GM18909 (cell line): ENCODE results near the gene PRPSAP1.
"Not testable (repeated sequence)": the region's sequence is repeated elsewhere in the genome, so short reads cannot be mapped to it uniquely, and the experiment has no call there.

ENCODE experiments used
- ATAC-seq: cut with Tn5 transposase; IDR thresholded peaks from one replicate; pipeline ENCODE4 v1.9.1; 2021; ENCODE audit warnings: mild to moderate bottlenecking; ENCODE audit not compliant: unreplicated experiment, poor library complexity

PRPSAP1 gene

DNA sequence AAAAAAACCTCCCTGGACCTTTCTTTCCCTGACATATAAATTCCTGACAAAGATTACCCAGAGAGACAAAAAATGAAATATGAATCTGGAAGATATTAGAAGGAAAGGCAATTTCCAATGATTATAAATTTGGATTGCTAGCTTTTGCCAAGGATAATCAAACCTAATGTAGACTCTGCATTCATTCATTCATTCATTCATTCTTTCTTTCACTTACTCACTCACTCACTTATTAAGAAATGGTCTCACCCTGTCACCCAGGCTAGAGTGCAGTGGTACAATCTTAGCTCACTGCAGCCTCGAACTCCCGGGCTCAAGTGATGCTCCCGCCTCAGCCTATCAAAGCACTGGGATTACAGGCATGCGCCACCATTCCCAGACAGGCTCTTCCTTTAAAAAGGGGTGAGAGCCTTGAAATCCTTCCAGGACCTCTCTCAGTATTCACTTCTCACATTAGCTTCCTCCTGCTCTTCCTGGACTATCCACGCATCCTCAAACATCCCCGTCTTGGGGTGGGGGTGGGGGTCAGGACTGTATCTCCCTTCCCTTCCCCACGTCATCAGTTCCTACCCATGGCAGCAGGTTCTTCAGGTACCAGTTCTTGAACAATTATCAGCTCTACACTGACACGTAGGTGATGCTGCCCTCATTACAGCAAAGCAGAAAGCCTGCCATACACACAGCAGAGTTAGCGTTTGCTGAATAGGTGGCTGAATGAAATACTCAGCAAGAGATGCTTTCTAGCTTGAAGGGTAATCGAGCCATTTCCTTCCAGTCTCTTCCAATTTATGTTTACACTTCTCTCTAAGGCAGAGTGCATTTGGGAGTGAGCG is 19.8 kb downstream of the PRPSAP1 start:
- no peak for ATAC-seq

DNA sequence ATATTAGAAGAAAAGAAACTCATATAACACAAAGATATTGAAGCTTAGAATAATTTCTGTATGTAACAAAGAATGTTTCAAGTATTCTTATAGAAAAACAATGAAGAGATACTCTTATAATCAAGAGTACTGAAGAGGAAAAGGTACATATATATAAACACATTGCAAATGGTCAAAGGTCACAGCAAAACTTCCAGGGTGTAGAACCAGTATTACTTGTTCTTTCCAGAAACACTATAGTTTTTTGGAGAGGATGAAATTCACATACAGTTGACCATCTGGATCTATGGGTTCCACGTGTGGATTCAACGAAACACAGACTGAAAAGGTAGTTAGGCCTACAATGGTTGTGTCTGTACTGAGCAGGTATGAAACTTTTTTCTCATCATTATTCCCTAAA is 22.6 kb downstream of the PRPSAP1 start:
- no peak for ATAC-seq

DNA sequence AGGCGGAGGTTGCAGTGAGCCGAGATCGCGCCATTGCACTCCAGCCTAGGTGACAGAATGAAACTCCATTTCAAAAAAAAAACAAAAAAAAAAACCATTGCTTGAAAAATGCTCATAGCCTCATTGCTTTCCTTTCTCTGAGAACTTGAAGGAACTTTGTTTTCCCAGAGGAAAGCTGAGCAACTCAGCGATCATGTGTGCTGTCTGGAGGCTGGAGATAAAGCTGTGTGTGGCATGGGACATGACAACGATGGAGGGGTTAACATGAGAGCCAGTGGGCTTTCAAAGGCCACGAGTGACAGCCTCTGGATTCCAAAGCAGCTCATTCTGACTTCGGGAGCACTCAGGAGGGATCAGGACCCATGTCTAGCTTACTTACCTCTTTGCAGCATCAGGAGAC is 24.1 kb downstream of the PRPSAP1 start:
- no peak for ATAC-seq

DNA sequence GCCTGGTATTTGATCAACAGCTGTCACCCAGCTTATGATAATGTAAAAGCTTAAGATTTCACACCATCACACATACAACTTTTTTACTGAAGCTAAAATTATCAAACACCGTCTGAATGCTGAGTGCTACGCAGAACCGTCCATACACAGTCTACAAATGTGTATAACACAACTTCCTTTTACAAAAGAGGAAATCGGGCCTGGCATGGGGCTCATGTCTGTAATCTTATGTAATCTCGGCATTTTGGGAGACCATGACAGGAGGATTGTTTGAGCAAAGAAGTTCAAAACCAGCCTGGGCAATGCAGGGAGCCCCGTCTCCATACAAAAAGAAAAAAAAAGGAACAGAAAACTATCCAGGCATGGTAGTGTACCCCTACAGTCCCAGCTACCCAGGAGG is 26.0 kb downstream of the PRPSAP1 start:
- ATAC-seq, result no peak

DNA sequence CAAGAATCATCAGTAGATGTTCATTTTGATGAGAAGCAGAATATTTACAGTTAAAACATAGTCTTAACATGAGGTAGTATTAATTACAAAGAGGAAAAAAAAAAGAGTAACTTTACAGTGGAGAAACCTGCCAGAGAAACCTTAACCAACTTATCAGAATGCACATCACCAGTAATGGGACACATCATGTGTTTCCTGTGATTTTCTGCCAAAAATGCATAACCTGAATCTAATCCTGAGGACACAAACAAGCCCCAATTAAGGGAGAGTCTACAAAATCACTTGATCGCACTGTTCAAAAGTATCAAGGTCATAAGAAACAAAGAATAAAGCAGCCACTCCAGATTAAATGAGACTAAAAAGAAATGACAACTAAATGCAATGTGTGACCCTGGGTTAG is 27.4 kb downstream of the PRPSAP1 start:
- no peak for ATAC-seq

DNA sequence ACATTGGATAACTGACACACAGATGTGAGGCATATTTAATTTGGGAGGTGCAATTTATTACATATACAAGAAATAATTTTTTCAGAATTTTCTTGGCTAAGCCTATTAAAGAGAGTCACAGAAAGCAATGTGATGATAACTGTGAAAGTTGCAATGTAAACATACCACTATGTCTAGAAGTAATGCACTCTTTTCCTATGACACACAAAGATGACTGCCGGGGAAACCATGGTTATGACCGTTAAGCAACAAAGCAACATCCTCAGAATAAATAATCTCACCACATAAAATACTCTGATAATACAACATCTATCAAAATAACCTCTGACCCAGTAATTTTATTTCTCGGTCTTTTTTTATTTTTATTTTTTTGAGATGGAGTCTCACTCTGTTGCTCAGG is 35.1 kb downstream of the PRPSAP1 start:
- no peak for ATAC-seq

DNA sequence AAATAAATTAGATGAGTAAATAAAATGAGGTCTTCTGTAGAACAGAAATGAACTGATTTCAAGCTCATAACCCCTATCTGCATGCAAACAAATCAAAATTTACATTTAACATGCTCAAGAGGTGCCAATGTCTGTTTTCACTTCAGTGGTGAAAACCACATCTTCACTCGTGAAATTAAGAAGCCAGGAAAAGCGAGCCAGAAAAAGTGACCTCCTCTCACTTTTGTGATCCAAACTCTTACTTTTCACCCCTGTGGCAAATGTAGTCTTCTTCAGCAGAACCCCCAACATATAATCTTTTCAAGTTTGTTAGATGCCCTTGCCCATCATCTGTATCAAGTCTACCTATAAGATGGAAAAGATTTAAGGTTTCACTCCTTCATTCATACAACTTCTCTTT is 36.2 kb downstream of the PRPSAP1 start:
- ATAC-seq, result no peak

DNA sequence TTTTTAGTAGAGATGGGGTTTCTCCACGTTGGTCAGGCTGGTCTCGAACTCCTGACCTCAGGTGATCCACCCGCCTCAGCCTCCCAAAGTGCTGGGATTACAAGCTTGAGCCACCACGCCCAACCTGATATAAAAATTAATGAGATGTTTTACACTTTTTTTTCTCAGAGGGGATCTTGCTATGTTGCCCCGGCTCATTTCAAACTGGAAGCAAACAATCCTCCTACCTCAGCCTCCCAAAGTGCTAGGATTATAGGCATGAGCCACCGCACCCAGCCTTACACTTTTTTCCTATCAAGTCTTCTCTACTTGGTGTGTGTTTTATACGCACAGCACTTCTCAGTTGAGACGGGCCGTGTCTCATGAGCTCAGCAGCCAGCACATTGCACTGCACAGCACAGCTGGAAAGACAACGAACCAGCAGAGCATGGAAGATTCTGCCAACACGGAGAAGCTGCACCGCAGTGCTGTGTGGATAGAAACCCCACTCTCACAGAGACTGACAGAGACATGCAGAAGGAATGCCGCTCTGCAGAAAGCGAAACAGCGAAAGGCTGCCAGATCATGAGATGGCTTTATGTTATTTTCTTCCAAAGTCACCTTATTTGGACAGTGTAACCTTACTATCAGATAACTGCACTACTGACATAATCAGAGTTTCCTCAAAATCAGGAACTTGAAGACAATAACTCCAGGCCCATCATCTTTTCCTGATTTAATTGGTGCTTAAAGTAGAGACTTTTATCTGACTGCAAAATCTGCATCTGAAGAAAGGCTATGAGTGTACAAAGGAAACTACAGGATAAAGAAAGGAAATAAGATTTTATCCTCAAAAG is 39.1 kb downstream of the PRPSAP1 start:
- ATAC-seq, result no peak

DNA sequence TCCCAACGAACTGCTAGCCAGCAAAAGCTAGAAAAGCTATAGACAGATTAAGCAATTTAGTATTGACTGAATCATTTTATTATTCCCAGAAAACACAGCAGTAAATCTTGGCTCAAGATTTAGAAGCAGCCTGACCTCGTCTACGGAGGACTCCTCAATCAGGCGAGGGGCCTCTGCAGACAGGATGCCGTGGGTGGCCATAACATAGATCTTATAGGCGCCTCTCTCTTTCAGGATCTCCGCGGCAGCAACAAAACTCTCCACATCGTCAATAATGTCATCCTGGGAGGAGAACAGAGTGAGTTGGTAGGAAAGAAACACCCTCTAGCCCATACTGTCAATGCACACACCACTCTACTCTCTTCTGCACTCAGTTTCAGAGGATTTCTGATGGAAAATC is 41.0 kb downstream of the PRPSAP1 start:
- no peak for ATAC-seq

DNA sequence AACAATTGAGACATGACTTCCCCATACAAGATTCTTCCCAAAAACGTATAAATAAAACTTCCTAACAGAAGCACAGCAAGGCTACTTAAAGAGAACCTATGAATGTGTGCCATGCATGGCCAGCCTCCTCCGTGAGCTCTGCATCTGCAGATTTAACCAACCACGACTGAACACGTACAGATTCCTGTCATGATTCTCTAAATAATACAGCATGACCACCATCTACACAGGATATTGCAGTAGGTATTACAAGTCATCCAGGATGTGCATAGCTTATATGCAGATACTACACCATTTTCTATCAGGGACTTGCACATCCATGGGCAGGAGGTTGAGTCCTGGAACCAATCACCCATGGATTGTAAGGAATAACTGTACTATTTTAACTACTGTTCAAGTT is 44.3 kb downstream of the PRPSAP1 start:
- no peak for ATAC-seq

DNA sequence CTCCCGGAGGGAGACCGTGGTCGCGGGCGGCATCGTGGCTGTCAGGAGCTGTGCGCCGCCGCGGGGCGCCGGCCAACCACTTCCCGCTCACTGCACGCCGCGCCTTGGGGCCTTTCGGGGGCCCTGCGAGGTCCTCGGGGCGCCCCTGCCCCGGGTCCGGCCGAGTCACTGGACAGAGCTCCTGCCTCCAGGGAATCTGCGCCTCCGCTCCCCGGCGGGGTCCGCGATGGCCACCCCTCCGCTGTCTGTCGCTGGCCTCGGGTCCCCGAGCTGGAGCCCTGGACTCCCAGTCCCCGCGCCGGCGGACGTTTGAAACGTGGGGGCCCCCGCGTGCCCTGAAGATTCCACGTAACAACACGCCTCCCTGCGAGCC is 45.8 kb downstream of the PRPSAP1 start, which contains the start of gene QRICH2:
TSS of gene QRICH2 (minus strand) at position 311 of the 373 bp plus-strand sequence. CDS start at position 33, 278 bp downstream.
- no peak for ATAC-seq

DNA sequence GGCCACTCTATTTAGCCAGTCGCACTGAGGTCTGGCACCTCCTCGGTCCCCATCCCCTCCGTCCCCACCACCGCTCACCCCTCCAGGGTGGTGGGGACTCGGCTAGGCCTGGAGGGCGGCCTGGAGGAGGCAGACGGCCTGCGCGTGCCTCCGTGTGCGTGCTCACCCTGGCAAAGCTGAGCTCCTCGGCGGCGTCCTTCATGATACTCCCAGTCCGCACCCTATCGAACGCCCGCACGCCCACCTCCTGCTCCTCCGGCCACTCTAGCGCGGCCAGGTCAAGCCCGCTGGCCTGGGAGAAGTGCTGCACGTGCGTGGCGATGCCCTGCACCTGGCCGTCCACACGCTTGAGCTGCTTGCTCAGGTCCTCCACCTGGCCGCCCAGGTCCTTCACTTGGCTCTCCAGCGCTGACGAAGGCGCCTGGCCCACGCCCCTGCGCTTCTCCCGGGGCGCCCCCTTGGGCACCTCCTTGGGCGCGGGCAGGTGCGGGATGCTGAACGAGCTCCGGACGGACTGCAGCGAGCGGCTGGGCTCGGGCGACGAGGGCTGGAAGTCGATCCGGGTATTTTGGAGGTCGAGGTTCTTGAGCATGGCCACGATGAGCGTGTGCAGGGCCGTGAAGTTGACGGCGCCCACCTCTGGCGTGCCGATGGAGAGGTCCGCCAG is 46.3 kb downstream of the PRPSAP1 start:
- no peak for ATAC-seq

DNA sequence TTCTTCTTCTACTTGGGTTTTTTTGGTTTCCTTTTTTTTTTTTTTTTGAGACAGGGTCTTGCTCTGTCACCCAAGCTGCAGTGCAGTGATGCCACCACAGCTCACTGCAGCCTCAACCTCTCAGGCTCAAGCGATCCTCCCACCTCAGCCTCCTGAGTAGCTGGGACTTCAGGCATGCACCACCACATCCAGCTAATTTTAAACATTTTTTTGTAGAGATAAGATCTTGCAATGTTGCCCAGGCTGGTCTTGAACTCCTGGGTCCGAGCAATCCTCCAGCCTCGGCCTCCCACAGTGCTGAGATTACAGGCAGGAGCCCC is 48.6 kb downstream of the PRPSAP1 start:
- ATAC-seq, result not testable (repeated sequence)

DNA sequence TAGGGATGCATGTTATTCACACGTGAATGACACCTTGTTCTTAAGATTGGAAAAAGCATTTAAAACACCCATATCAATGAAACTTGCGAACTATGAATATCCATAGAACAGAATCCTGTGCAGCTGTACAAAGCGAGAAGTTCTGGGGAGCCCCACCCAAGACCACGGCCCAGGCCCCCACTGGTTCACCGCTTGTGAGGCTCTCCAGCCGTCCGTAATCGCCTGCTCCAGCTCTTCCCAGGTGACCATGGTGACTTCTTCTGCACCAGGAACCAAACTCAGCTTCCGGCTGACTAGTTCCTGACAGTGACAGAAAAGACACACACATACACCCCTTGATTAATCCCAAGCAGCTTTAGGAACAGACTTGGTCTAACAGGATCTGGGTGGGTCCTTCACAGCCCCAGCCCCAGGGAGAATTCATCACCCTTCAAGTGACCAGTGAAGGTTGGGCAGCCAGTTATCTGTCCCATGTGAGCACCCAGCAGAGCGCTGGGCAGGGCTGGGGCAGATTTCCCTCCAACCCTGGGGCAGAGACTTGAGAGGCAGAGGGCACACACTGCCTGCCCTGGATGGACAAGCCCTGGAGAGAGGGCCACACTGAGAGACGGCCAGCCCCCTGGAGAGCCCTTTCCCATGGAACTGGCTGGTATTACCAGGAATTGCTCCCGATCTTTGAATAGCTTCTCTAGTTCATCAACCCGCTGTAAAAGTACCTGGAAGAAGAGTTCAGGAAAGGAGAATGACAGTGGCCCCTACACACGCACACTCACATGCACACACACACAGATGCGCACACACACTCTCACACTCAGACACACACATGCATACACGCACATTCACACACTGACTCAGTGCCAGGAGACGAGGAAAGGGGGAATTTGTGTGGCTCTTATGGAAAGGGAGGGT is 49.2 kb downstream of the PRPSAP1 start:
- ATAC-seq, result no peak

DNA sequence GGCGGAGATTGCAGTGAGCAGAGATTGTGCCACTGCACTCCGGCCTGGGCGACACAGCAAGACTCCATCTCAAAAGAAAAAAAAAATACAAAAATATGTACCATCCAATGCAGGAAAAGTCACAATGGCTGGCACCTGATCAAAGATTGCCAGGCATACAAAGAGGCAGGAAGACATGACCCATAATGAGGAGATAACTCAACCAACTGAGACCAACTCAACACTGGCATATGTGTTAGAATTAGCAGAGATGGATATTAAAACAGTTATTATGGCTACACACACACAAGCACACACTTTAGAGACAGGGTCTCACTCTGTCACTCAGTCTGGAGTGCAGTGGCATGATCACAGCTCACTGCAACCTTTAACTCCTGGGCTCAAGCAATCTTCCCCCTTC is 56.3 kb downstream of the PRPSAP1 start:
- no peak for ATAC-seq

DNA sequence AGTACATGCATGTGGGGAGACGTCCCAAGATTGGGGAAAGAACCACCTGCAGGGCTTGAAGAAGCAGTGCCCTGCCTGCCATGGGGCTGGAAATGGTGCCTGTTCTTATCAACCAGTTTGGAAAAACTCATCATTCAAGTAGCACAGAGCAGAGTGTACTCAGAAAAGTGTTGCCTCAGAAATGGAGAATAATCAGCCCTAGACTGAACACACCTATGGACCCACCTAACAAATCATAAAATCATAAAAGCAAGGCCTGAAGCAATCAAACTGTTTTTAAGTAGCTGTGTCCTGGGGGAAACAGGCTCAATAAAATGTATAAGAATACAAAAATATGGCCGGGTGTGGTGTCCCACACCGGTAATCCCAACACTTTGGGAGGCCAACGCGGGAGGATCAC is 56.8 kb downstream of the PRPSAP1 start:
- ATAC-seq, result no peak

DNA sequence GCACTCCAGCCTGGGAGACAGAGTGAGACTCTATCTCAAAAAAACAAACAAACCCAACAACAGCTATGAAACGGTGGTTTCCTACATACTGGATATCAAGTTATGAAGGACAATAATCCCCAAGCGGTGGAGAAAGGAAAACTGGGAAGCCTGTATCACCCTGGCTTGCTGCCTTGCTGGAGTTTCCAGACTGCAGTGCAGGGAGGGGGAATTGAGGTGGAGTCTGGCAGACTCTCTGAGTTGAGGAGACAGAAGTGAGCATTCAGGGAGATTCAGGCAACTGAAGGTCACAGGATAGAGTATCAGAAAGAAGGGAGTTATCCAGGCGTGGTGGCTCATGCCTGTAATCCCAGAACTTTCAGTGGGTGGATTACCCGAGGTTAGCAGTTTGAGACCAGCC is 57.5 kb downstream of the PRPSAP1 start:
- ATAC-seq, result no peak

DNA sequence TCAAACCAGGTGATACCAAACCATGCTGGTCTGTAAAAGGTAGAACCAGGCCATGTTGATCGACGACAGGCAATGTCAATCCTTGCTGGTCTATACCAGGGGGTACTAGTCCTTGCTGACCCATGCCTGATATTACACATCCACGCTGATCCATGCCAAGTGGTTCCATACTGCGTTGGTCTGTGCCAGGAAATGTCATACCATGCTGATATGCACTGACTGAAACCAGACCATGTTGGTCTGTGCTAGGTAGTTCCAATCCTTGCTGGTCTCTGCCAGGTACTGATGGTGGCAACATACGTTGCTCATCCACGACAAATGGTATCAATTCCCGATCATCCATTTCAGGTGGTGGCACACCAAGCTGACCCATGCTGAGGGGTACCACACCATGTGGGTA is 60.6 kb downstream of the PRPSAP1 start:
- no peak for ATAC-seq

DNA sequence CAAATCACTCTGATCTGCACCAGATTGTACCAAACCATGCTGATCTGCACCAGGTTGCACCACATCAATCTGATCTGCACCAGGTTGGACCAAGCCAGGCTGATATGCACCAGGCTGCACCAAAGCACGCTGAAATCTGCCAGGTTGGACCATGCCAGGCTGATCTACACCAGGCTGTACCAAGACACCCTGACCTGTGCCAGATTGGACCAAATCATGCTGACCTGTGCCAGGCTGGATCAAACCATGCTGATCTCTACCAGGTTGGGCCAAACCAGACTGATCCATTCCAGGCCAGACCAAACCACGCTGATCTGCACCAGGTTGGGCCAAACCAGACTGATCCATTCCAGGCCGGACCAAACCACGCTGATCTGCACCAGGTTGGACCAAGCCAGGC is 61.1 kb downstream of the PRPSAP1 start:
- ATAC-seq, result no peak
